NK-92 (cell line): ENCODE measurements around the gene RPL29.

Experiments used
- DNase-seq: peaks from one replicate; lab custom pipeline; 2025; ENCODE audit not compliant: unreplicated experiment; lab: John Stamatoyannopoulos, UW

Gene RPL29

DNA sequence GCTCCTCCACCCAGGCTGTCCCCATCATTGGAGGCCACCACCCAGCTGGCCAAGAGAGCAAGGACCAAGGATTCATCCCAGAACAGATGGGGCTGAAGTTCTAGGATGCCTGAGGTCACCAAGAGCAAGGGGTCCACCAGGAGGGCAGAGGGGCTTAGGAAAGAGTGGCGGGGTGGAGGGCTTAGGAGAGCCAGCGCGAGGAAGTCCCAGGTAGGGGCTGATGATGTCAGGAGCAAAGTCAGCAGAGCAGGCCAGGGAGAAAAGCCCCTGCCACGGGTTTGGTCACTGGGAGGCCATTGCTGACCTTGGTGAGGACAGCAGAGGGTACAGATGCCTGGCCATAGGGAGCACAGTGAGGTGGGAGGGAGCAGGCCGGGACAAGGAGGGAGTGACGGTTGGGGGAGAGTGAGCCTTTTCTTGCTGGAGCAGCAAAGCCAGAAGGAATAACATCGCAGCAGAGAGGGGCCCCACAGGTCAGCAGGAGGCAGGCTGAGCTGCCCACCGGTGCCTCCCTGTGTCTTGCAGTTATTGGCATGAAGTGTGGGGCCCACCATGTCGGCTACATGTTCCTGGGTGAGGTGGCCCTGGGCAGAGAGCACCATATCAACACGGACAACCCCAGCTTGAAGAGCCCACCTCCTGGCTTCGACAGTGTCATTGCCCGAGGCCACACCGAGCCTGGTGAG is 48.3 kb downstream of the RPL29 start:
- no peak for DNase-seq

DNA sequence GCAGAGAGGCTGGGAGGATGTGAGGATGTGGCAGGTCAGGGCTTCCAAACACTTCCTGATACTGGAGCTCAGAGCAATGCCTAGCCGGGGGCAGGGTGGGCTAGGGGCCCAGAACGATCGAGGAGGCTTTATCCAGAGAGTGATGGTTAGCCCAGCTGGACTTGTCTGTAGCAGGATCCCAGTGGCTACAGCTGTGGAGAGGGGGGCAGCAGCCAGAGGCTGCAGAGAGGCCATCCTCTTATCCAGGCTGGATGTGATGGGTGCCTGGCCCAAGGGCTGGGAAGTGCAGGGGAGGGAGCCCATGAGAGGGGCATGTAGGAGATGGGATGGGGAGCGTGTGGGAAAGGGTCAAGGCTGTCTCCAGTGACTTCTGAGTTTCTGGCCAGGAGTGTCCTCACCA is 48.9 kb downstream of the RPL29 start:
- DNase-seq, result no peak

GRCh38 chr3:51945926-51946705 is 49.6 kb downstream of the RPL29 start:
- no peak for DNase-seq

DNA sequence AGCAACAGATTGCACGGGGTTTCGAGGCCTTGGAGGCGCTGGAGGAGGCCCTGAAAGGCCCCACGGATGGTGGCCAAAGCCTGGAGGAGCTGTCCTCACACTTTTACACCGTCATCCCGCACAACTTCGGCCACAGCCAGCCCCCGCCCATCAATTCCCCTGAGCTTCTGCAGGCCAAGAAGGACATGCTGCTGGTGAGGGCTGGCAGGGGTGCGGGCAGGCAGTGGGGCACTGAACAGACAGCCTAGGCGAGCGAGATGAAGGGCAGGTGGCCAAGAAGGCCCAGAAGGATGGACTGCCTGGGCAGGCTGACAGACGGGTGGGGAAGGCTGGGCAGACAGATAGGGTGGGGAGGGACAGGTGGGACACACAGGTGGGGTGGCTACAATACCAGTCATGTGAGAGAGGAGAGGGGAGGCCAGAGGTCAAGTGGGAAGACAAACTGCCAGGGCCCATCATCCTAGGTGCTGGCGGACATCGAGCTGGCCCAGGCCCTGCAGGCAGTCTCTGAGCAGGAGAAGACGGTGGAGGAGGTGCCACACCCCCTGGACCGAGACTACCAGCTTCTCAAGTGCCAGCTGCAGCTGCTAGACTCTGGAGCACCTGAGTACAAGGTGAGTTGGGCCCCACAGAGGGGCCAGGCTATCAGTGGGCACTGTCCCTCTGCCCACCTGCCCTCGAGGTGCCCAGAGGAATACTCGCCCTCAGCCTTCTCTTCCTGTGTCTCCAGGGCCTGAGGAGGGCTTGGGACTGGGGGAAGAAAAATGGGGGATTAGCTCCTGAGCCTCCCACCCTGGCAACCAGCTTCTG is 50.5 kb downstream of the RPL29 start:
- DNase-seq, result no peak

- DNase-seq, result no peak
Observed at GRCh38 chr3:51944451-51945021, 51.2 kb downstream of the RPL29 start.
